Right lobe of liver (tissue), 6 donors: Measurements from ENCODE around the gene PLXNA4. TPM values are rescaled to one million over a fixed set of nuclear protein-coding genes. Genes with fewer than 3 reads are reported as not detected.
"Not testable (repeated sequence)": the region's sequence is repeated elsewhere in the genome, so short reads cannot be mapped to it uniquely, and the experiment has no call there.

ENCODE experiments used
- ATAC-seq, 4 donors: fragments of 200-7000 bp; cut with Tn5 transposase; one replicate each; pipeline ENCODE4 v1.9.1; 2020; ENCODE audit warnings: mild to moderate bottlenecking in 4 of 4, moderate library complexity in 4 of 4
- DNase-seq, 3 donors: peaks; one replicate each; pipeline ENCODE4 v3.0.0-alpha.2; 2020
- H3K27ac ChIP-seq, 3 donors: fragments of 200-600 bp; one replicate each; pipeline ENCODE4 v1.8.0; 2022
- H3K27me3 ChIP-seq, 2 donors: fragments of 200-600 bp; one replicate each; pipeline ENCODE4 v1.8.0; 2022
- H3K36me3 ChIP-seq, 4 donors: fragments of 200-600 bp; sonication (generic) in 1 of 4; one replicate each; pipeline versions ENCODE4 v1.5.1 to v1.8.0; 2017 to 2022; ENCODE audit warnings: control low read depth in 1 of 4
- H3K4me1 ChIP-seq, 4 donors: fragments of 200-600 bp; sonication (generic) in 1 of 4; one replicate each; pipeline versions ENCODE4 v1.5.1 to v1.8.0; 2017 to 2022; ENCODE audit warnings: control low read depth in 1 of 4
- H3K4me3 ChIP-seq, 3 donors: fragments of 200-600 bp; one replicate each; pipeline ENCODE4 v1.8.0; 2022
- H3K9me3 ChIP-seq, 4 donors: fragments of 200-600 bp; sonication (generic) in 1 of 4; one replicate each; pipeline versions ENCODE4 v1.5.1 to v1.8.0; 2017 to 2022; ENCODE audit warnings: control low read depth in 1 of 4
- POLR2A ChIP-seq: fragments of 450-650 bp; IDR thresholded peaks from one replicate; pipeline ENCODE4 v1.6.1; 2017; ENCODE audit warnings: antibody characterized with exemption, mild to moderate bottlenecking
- WGBS: methylation state at CpG from one replicate; pipeline ENCODE4 v1.1.6; 2018; ENCODE audit warnings: low coverage, low lambda C conversion rate; ENCODE audit not compliant: insufficient coverage; ENCODE audit errors: missing lambda C conversion rate; 5-methylcytosine and 5-hydroxymethylcytosine counted together
- intact Hi-C, 2 donors: fragments of 100-400 bp; cut with DNase I; formaldehyde crosslinking; loops; one replicate each; pipeline versions ENCODE4 v1.11.2 to v1.14.1; 2022
- total RNA-seq, 6 experiments: library from RNA; depleted of rRNA in 2 of 6; stranded (reverse); fragments of >200 nt in 2 of 6; fragmentation: NEBNext Ultra II Directional in 3 of 6; extraction: Animal tissue kit (Norgen Biotek cat#: 25700) in 3 of 6; gene quantifications; one replicate each; pipeline versions ENCODE4 v1.1.0 to v1.2.4, GENCODE V29; 2016 to 2023
- TF ChIP-seq, protein P1 (sequence below), 4 donors: fragments of 200-600 bp in 3 of 4; fragments of 450-650 bp in 1 of 4; IDR thresholded peaks; one replicate each; pipeline versions ENCODE4 v1.5.1 to v1.8.0; 2016 to 2022; ENCODE audit warnings: antibody characterized with exemption in 4 of 4, mild to moderate bottlenecking in 2 of 4
- donor health status: DM: no; HTN: yes; CAD: no.
- donor health status: DM: no; HTN: no; CAD: no.
- donor health status: DM: no; HTN: no; CAD: no.
- donor health status: DM: no; HTN: yes; CAD: no.
- donor health status: DM: no; HTN: yes; CAD: no.

The PLXNA4 gene
- total RNA-seq, 6 experiments from 2014 or later = 0.17 to 0.90 (median 0.30) TPM

GRCh38 chr7:132604121-132604520 is 27.9 kb upstream of the PLXNA4 start:
- H3K27ac ChIP-seq = no peak overlapping the region
- H3K9me3 ChIP-seq = no peaks in the 10 kb centered on the region
- no peaks in the 10 kb centered on the region for H3K36me3 ChIP-seq
- no peak overlapping the region for H3K4me3 ChIP-seq
- DNase-seq (no peak), ATAC-seq (no peak)
- no peak for TF ChIP-seq POLR2A
- TF ChIP-seq, protein P1, sequence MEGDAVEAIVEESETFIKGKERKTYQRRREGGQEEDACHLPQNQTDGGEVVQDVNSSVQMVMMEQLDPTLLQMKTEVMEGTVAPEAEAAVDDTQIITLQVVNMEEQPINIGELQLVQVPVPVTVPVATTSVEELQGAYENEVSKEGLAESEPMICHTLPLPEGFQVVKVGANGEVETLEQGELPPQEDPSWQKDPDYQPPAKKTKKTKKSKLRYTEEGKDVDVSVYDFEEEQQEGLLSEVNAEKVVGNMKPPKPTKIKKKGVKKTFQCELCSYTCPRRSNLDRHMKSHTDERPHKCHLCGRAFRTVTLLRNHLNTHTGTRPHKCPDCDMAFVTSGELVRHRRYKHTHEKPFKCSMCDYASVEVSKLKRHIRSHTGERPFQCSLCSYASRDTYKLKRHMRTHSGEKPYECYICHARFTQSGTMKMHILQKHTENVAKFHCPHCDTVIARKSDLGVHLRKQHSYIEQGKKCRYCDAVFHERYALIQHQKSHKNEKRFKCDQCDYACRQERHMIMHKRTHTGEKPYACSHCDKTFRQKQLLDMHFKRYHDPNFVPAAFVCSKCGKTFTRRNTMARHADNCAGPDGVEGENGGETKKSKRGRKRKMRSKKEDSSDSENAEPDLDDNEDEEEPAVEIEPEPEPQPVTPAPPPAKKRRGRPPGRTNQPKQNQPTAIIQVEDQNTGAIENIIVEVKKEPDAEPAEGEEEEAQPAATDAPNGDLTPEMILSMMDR (IDR thresholded peaks at IDR 0.05) = no peak
- no peaks in the 10 kb centered on the region for H3K4me1 ChIP-seq
- peaks cover 0 to 5% of the 10 kb centered on the region in 2 donors for H3K27me3 ChIP-seq
- WGBS = 27% methylated on average over 4 of the region's 4 CpGs
- intact Hi-C loops = no loop called here

DNA sequence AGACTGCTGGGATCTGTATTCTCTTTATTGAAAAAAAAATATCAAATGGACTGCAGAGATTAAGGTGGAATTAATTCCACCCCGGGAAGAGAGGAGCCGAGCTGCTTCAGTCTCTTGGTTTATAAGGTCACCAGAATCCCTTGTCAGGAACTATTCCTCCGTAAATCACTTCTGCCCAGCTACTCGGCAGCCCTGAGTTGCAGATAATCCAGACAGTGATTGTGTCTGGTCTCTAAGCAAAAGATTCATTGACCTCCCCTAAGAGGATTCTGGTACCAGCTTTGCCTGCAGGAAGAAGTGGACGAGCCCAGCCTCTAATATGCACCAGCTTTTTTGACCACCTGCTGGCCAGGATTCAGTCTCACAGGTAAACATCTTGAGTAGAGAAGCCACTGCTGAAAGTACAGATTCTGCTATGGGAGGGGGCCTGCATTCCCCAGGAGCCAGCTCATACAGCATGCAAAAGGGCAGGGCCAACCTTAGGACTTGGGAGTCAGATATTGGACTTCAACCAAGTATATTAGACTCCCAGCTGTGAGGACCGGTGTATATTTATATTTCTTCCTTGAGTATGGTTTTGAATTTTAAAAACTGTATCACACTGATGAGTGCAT is 27.1 kb upstream of the PLXNA4 start:
- intact Hi-C loops = no loop called here
- Histone ChIP-seq H3K36me3 (no peaks in the 10 kb centered on the region), H3K9me3 (no peaks in the 10 kb centered on the region), H3K27ac (no peak overlapping the region), H3K4me1 (no peaks in the 10 kb centered on the region), H3K4me3 (no peak overlapping the region), H3K27me3 (peaks cover 0 to 5% of the 10 kb centered on the region in 2 donors)
- DNase-seq (no peak), ATAC-seq (no peak)
- TF ChIP-seq, protein P1 (IDR thresholded peaks at IDR 0.05) = no peak
- no peak for TF ChIP-seq POLR2A
- WGBS = 51% methylated on average over 6 of the region's 6 CpGs

- TF ChIP-seq, protein P1 (IDR thresholded peaks at IDR 0.05) = no peak
- TF ChIP-seq POLR2A = no peak
- WGBS = 63% methylated on average over 1 of the region's 1 CpG
- Histone ChIP-seq H3K4me1 (no peaks in the 10 kb centered on the region), H3K9me3 (no peaks in the 10 kb centered on the region), H3K27me3 (peaks cover 0 to 5% of the 10 kb centered on the region in 2 donors), H3K36me3 (no peaks in the 10 kb centered on the region), H3K4me3 (no peak overlapping the region), H3K27ac (no peak overlapping the region)
- ATAC-seq (no peak), DNase-seq (no peak)
- intact Hi-C loops = no loop called here
These were observed 25.5 kb upstream of the PLXNA4 start for GRCh38 chr7:132601783-132602182.

DNA sequence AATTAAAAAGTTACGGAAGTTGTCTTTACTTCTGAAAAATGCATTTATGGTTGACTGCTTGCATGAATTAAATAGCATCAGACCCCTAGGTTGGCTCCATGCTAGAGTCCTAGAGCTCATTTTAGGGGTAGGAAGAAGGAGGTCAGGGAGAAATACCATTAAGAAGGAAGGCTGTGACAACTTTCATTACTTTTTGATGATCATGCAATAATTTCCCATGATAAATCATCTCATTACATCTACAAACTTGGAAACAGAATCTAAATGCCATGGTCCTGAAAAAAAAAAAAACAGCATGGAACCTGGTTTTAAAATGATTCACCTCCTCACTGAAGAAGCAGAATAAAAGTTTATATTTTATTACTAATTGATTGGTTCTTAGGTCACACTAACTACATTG is 20.3 kb upstream of the PLXNA4 start:
- DNase-seq (no peak), ATAC-seq (no peak)
- Histone ChIP-seq H3K4me1 (no peaks in the 10 kb centered on the region), H3K27me3 (peaks cover 0 to 5% of the 10 kb centered on the region in 2 donors), H3K4me3 (no peak overlapping the region), H3K9me3 (no peaks in the 10 kb centered on the region), H3K27ac (no peak overlapping the region), H3K36me3 (no peaks in the 10 kb centered on the region)
- intact Hi-C loops = no loop called here
- 86% methylated on average over 1 of the region's 1 CpG for WGBS
- TF ChIP-seq POLR2A = no peak
- TF ChIP-seq, protein P1 (IDR thresholded peaks at IDR 0.05) = no peak

- DNase-seq, H3K4me1 ChIP-seq, ATAC-seq, H3K27ac ChIP-seq, intact Hi-C loops, H3K4me3 ChIP-seq, H3K36me3 ChIP-seq, H3K27me3 ChIP-seq, H3K9me3 ChIP-seq: not testable (repeated sequence)
- 68% methylated on average over 2 of the region's 2 CpGs for WGBS
These were observed 18.5 kb upstream of the PLXNA4 start for GRCh38 chr7:132594741-132595140.
